Omental fat pad (tissue), 4 donors: ENCODE data around the gene DNAH6. TPM values are rescaled to one million over a fixed set of nuclear protein-coding genes. Genes with fewer than 3 reads are reported as not detected.

Source experiments
- ATAC-seq: fragments of 150-250 bp; one replicate; pipeline ENCODE4 v1.9.1; 2016; ENCODE audit warnings: mild to moderate bottlenecking, moderate library complexity; ENCODE audit not compliant: low FRiP score
- DNase-seq: peaks from one replicate; pipeline ENCODE4 v3.0.0-alpha.2; 2019; ENCODE audit warnings: low spot score
- total RNA-seq, 4 donors: library from RNA; depleted of rRNA; stranded (reverse); fragments of >200 nt; gene quantifications; one replicate each; pipeline ENCODE4 v1.1.0, GENCODE V29; 2016
- TF ChIP-seq, protein P1 (sequence below), 3 donors: fragments of 450-650 bp; IDR thresholded peaks; one replicate each; pipeline ENCODE4 v1.5.1; 2016 to 2017; ENCODE audit warnings: antibody characterized with exemption in 3 of 3, mild to moderate bottlenecking in 3 of 3, moderate library complexity in 2 of 3

Gene DNAH6
- total RNA-seq, 4 donors from 2014 or later = 0.16 to 1.6 (median 1.2) TPM

- TF ChIP-seq, protein P1, sequence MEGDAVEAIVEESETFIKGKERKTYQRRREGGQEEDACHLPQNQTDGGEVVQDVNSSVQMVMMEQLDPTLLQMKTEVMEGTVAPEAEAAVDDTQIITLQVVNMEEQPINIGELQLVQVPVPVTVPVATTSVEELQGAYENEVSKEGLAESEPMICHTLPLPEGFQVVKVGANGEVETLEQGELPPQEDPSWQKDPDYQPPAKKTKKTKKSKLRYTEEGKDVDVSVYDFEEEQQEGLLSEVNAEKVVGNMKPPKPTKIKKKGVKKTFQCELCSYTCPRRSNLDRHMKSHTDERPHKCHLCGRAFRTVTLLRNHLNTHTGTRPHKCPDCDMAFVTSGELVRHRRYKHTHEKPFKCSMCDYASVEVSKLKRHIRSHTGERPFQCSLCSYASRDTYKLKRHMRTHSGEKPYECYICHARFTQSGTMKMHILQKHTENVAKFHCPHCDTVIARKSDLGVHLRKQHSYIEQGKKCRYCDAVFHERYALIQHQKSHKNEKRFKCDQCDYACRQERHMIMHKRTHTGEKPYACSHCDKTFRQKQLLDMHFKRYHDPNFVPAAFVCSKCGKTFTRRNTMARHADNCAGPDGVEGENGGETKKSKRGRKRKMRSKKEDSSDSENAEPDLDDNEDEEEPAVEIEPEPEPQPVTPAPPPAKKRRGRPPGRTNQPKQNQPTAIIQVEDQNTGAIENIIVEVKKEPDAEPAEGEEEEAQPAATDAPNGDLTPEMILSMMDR (IDR thresholded peaks at IDR 0.05) = no peak
- ATAC-seq (no peak), DNase-seq (no peak)
Observed at GRCh38 chr2:84703831-84704230, 187.5 kb downstream of the DNAH6 start.

- TF ChIP-seq, protein P1 (IDR thresholded peaks at IDR 0.05) = no peak
- ATAC-seq (peak; percentile 47), DNase-seq (no peak)
Observed at GRCh38 chr2:84704505-84705244, 188.4 kb downstream of the DNAH6 start.

- TF ChIP-seq, protein P1 (IDR thresholded peaks at IDR 0.05) = no peak
- DNase-seq (no peak), ATAC-seq (no peak)
Observed at GRCh38 chr2:84705858-84706257, 189.6 kb downstream of the DNAH6 start.

- TF ChIP-seq, protein P1 (IDR thresholded peaks at IDR 0.05) = no peak
- DNase-seq = no peak
- ATAC-seq = no peak
Observed at GRCh38 chr2:84708442-84708841, 192.1 kb downstream of the DNAH6 start.

DNA sequence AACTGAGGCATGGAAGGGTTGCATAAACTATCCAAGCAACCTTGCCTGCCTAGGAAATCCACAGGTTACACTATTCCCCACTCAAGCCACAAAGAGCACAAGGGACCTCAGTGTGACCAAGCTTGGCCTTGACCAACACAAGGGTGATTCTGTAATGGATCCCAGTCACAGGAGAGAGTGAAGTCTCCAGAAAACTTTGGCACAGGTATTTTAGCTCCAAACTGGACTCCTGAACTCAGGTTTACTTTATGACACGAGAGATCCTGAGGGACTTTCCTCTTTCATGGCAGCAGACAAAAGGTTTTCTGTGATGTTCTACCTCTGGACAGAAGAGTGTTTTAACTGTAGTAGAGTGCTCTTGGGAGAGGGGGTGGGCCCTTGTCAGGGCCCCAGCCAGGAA, 195.4 kb downstream of the DNAH6 start:
- TF ChIP-seq, protein P1 (IDR thresholded peaks at IDR 0.05) = no peak
- ATAC-seq = no peak
- DNase-seq = no peak

- TF ChIP-seq, protein P1 (IDR thresholded peaks at IDR 0.05) = no peak
- DNase-seq (no peak), ATAC-seq (no peak)
Observed at GRCh38 chr2:84713441-84713840, 197.1 kb downstream of the DNAH6 start.

DNA sequence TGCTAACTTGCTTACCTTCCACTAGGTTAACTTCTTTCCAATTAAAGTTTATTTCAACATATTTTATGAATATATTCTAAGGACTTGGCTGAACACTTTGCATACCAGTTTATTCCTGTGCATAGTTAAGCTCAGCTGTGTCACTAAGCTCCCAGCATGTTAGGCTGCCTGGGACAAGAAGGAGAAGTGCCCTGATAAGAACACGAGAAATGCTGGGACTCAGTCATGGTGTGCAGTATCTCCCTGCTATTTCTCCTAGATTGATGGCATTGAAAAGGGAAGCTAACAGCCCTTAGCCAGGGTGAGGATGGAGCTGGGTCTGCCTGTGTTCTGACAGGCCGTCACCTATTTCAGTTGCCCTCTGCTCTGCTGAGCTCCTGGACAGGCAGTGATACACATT, 200.3 kb downstream of the DNAH6 start:
- ATAC-seq = no peak
- TF ChIP-seq, protein P1 (IDR thresholded peaks at IDR 0.05) = no peak
- no peak for DNase-seq
